Measurements from ENCODE around the gene ANGPTL2. TPM values are rescaled to one million over a fixed set of nuclear protein-coding genes. Genes with fewer than 3 reads are reported as not detected.

ANGPTL2 gene
- total RNA-seq, 1 donor = 19.9 TPM

GRCh38 chr9:127167560-127168326 lies 45.3 kb upstream of the ANGPTL2 start:
- no peak for DNase-seq (ENCODE audit: low read depth)
- no peak overlapping the region for H3K4me3 ChIP-seq (ENCODE audit: low read depth, low read length)
- TF ChIP-seq CTCF (IDR thresholded peaks at IDR 0.05; ENCODE audit: insufficient read depth, low read depth, low read length) = no peak

- DNase-seq (ENCODE audit: low read depth) = no peak
- H3K4me3 ChIP-seq (ENCODE audit: low read depth, low read length) = no peak overlapping the region
- no peak for TF ChIP-seq CTCF (IDR thresholded peaks at IDR 0.05; ENCODE audit: insufficient read depth, low read depth, low read length)
Measured at GRCh38 chr9:127166651-127167524, 44.5 kb upstream of the ANGPTL2 start.

GRCh38 chr9:127166111-127166510 lies 43.7 kb upstream of the ANGPTL2 start:
- no peak overlapping the region for H3K4me3 ChIP-seq (ENCODE audit: low read depth, low read length)
- DNase-seq (ENCODE audit: low read depth) = no peak
- TF ChIP-seq CTCF (IDR thresholded peaks at IDR 0.05; ENCODE audit: insufficient read depth, low read depth, low read length) = no peak

- H3K4me3 ChIP-seq (ENCODE audit: low read depth, low read length) = no peak overlapping the region
- DNase-seq (ENCODE audit: low read depth) = no peak
- no peak for TF ChIP-seq CTCF (IDR thresholded peaks at IDR 0.05; ENCODE audit: insufficient read depth, low read depth, low read length)
Measured at GRCh38 chr9:127165116-127165515, 42.7 kb upstream of the ANGPTL2 start.

GRCh38 chr9:127163409-127163808 lies 41.0 kb upstream of the ANGPTL2 start:
- no peak for TF ChIP-seq CTCF (IDR thresholded peaks at IDR 0.05; ENCODE audit: insufficient read depth, low read depth, low read length)
- H3K4me3 ChIP-seq (ENCODE audit: low read depth, low read length) = no peak overlapping the region
- DNase-seq (ENCODE audit: low read depth) = peak; percentile 79

GRCh38 chr9:127162864-127163365 lies 40.5 kb upstream of the ANGPTL2 start:
- no peak for TF ChIP-seq CTCF (IDR thresholded peaks at IDR 0.05; ENCODE audit: insufficient read depth, low read depth, low read length)
- H3K4me3 ChIP-seq (ENCODE audit: low read depth, low read length) = no peak overlapping the region
- no peak for DNase-seq (ENCODE audit: low read depth)

Measured in fibroblast of villous mesenchyme (primary cell).